ENCODE results near the gene SPIB.
"Not testable (repeated sequence)": the region's sequence is repeated elsewhere in the genome, so short reads cannot be mapped to it uniquely, and the experiment has no call there.

The SPIB gene

GRCh38 chr19:50461066-50461875, 42.5 kb downstream of the SPIB start:
- Histone ChIP-seq H3K9me3 (ENCODE audit: low read depth, low read length) (no peaks in the 10 kb centered on the region), H3K36me3 (ENCODE audit: insufficient read depth, low read length) (no peaks in the 10 kb centered on the region), H3K9ac (ENCODE audit: insufficient read length) (no peak overlapping the region), H3K27ac (no peak overlapping the region), H3K4me3 (no peak overlapping the region)
- DNase-seq (ENCODE audit: low read depth, low spot score): no peak
- TF ChIP-seq POLR2AphosphoS5 (IDR thresholded peaks at IDR 0.05; ENCODE audit: borderline replicate concordance, low read depth, low read length): no peak

- no peak for TF ChIP-seq EZH2 (IDR thresholded peaks at IDR 0.05)
- no peak for TF ChIP-seq FOXP2 (optimal IDR thresholded peaks at IDR 0.05; ENCODE audit: control extremely low read depth, extremely low read length, insufficient read depth)
- TF ChIP-seq POLR2AphosphoS5 (IDR thresholded peaks at IDR 0.05; ENCODE audit: borderline replicate concordance, low read depth, low read length): no peak
- Histone ChIP-seq H3K36me3 (ENCODE audit: insufficient read depth, low read length) (no peaks in the 10 kb centered on the region), H3K27ac (no peak overlapping the region), H3K9me3 (ENCODE audit: low read depth, low read length) (no peaks in the 10 kb centered on the region), H3K9ac (ENCODE audit: insufficient read length) (no peak overlapping the region), H3K4me3 (no peak overlapping the region)
- DNase-seq (ENCODE audit: low read depth, low spot score): no peak
Measured at GRCh38 chr19:50462970-50463369, 44.2 kb downstream of the SPIB start.

GRCh38 chr19:50464348-50464747, 45.6 kb downstream of the SPIB start:
- Histone ChIP-seq H3K36me3 (ENCODE audit: insufficient read depth, low read length) (no peaks in the 10 kb centered on the region), H3K9ac (ENCODE audit: insufficient read length) (no peak overlapping the region), H3K9me3 (ENCODE audit: low read depth, low read length) (no peaks in the 10 kb centered on the region), H3K27ac (no peak overlapping the region), H3K4me3 (no peak overlapping the region)
- DNase-seq (ENCODE audit: low read depth, low spot score): no peak
- TF ChIP-seq POLR2AphosphoS5 (IDR thresholded peaks at IDR 0.05; ENCODE audit: borderline replicate concordance, low read depth, low read length): no peak

- TF ChIP-seq POLR2AphosphoS5 (IDR thresholded peaks at IDR 0.05; ENCODE audit: borderline replicate concordance, low read depth, low read length): no peak
- TF ChIP-seq EZH2 (IDR thresholded peaks at IDR 0.05): no peak
- no peak for TF ChIP-seq FOXP2 (optimal IDR thresholded peaks at IDR 0.05; ENCODE audit: control extremely low read depth, extremely low read length, insufficient read depth)
- no peaks in the 10 kb centered on the region for H3K36me3 ChIP-seq (ENCODE audit: insufficient read depth, low read length)
- H3K4me3 ChIP-seq: no peak overlapping the region
- no peaks in the 10 kb centered on the region for H3K9me3 ChIP-seq (ENCODE audit: low read depth, low read length)
- no peak overlapping the region for H3K27ac ChIP-seq
- H3K9ac ChIP-seq (ENCODE audit: insufficient read length): no peak overlapping the region
- no peak for DNase-seq (ENCODE audit: low read depth, low spot score)
Measured at GRCh38 chr19:50465000-50465399, 46.3 kb downstream of the SPIB start.

GRCh38 chr19:50465986-50466705, 47.4 kb downstream of the SPIB start:
- DNase-seq (ENCODE audit: low read depth, low spot score): no peak
- no peaks in the 10 kb centered on the region for H3K9me3 ChIP-seq (ENCODE audit: low read depth, low read length)
- H3K27ac ChIP-seq: no peak overlapping the region
- no peak overlapping the region for H3K4me3 ChIP-seq
- no peaks in the 10 kb centered on the region for H3K36me3 ChIP-seq (ENCODE audit: insufficient read depth, low read length)
- TF ChIP-seq POLR2AphosphoS5 (IDR thresholded peaks at IDR 0.05; ENCODE audit: borderline replicate concordance, low read depth, low read length): no peak
- TF ChIP-seq FOXP2 (optimal IDR thresholded peaks at IDR 0.05; ENCODE audit: control extremely low read depth, extremely low read length, insufficient read depth): no peak
- no peak for TF ChIP-seq EZH2 (IDR thresholded peaks at IDR 0.05)
- H3K9ac ChIP-seq (ENCODE audit: insufficient read length): no peak overlapping the region

- Histone ChIP-seq H3K9me3 (ENCODE audit: low read depth, low read length) (no peaks in the 10 kb centered on the region), H3K9ac (ENCODE audit: insufficient read length) (no peak overlapping the region), H3K36me3 (ENCODE audit: insufficient read depth, low read length) (no peaks in the 10 kb centered on the region), H3K4me3 (no peak overlapping the region), H3K27ac (no peak overlapping the region)
- TF ChIP-seq EZH2 (IDR thresholded peaks at IDR 0.05) (no peak), POLR2AphosphoS5 (IDR thresholded peaks at IDR 0.05; ENCODE audit: borderline replicate concordance, low read depth, low read length) (no peak), FOXP2 (optimal IDR thresholded peaks at IDR 0.05; ENCODE audit: control extremely low read depth, extremely low read length, insufficient read depth) (no peak)
- DNase-seq (ENCODE audit: low read depth, low spot score): no peak
Measured at GRCh38 chr19:50466706-50467039, 47.9 kb downstream of the SPIB start.

- H3K9ac ChIP-seq (ENCODE audit: insufficient read length): no peak overlapping the region
Measured at GRCh38 chr19:50467566-50467965, 48.8 kb downstream of the SPIB start.

GRCh38 chr19:50468818-50469217, 50.1 kb downstream of the SPIB start:
- no peak for TF ChIP-seq EZH2 (IDR thresholded peaks at IDR 0.05)
- no peak for TF ChIP-seq FOXP2 (optimal IDR thresholded peaks at IDR 0.05; ENCODE audit: control extremely low read depth, extremely low read length, insufficient read depth)
- TF ChIP-seq POLR2AphosphoS5 (IDR thresholded peaks at IDR 0.05; ENCODE audit: borderline replicate concordance, low read depth, low read length): no peak
- no peak for DNase-seq (ENCODE audit: low read depth, low spot score)
- H3K9ac ChIP-seq (ENCODE audit: insufficient read length): no peak overlapping the region
- no peaks in the 10 kb centered on the region for H3K9me3 ChIP-seq (ENCODE audit: low read depth, low read length)
- H3K4me3 ChIP-seq: no peak overlapping the region
- H3K36me3 ChIP-seq (ENCODE audit: insufficient read depth, low read length): no peaks in the 10 kb centered on the region
- no peak overlapping the region for H3K27ac ChIP-seq

More at GRCh38 chr19:50467566-50467965, 48.8 kb downstream of the SPIB start:
- DNase-seq (ENCODE audit: low read depth, low spot score): no peak
- no peaks in the 10 kb centered on the region for H3K36me3 ChIP-seq (ENCODE audit: insufficient read depth, low read length)
- H3K9me3 ChIP-seq (ENCODE audit: low read depth, low read length): no peaks in the 10 kb centered on the region
- no peak overlapping the region for H3K4me3 ChIP-seq
- H3K27ac ChIP-seq: no peak overlapping the region
- no peak for TF ChIP-seq EZH2 (IDR thresholded peaks at IDR 0.05)

- H3K9me3 ChIP-seq (ENCODE audit: low read depth, low read length); DNase-seq (ENCODE audit: low read depth, low spot score); H3K4me3 ChIP-seq; H3K36me3 ChIP-seq (ENCODE audit: insufficient read depth, low read length); H3K27ac ChIP-seq; H3K9ac ChIP-seq (ENCODE audit: insufficient read length): not testable (repeated sequence)
Measured at GRCh38 chr19:50473336-50473735, 54.6 kb downstream of the SPIB start.

Measured in SK-N-MC (cell line).